T follicular helper cell (primary cell): ENCODE results near the gene RBMS1.
"Not testable (repeated sequence)": the region's sequence is repeated elsewhere in the genome, so short reads cannot be mapped to it uniquely, and the experiment has no call there.

Source experiments
- DNase-seq: peaks from one replicate; pipeline ENCODE4 v3.0.0-alpha.2; 2020; ENCODE audit warnings: low read depth

The RBMS1 gene

GRCh38 chr2:160380611-160381010 is 113.0 kb downstream of the RBMS1 start:
- DNase-seq = no peak

GRCh38 chr2:160380000-160380570 is 113.5 kb downstream of the RBMS1 start:
- no peak for DNase-seq

- DNase-seq = no peak
Observed at GRCh38 chr2:160379399-160379798, 114.2 kb downstream of the RBMS1 start.

DNA sequence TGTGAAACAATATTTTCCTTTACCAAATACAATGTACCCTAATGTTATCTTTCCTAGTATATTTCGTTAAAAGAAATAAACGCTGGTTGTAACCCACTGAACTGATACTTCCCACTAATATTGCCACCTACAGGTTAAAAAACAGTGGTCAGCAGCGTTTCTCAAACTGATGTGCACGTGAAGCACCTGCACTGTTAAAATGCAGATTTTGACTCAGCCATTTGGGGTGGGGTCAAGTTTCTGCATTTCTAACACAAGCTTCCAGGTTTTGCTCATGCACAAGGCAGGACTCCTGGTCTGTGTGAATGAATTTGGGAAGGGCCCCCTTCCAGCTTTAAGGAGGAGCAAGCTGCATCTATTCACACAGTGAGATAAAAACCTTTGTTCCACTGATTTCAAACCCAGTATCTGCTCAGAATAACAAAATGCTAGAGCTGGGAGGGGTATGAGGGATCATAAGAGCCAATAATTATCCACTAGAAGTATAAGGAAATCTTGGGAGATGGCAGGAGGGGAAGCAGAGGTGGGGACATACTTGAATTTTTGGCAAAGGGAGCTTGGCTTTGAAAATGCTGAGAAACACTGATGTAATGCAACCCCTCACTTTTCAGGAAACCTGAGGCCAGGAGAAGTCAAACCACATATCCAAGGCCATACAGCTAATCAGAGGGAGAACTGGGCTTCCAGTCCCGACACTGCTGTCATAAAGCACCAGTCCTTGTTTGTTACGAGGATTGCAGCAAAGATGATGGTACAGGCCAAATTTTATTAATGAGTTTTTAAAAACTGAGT is 116.2 kb downstream of the RBMS1 start:
- no peak for DNase-seq

DNA sequence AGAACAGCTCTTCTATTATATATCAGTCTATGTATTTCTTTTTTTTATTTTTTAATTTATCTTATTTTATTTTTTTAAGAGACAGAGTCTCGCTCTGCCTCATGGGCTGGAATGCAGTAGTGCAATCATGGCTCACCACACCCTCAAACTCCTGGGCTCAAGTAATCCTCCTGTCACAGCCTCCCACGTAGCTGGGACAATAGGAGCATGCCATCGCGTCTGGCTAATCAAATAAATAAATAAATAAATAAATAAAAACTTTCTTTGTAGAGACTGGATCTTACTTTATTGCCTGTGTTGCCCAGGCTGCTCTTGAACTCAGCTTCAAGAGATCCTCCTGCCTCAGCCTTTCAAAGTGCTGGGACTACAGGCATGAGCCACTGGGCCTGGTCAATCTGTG is 117.0 kb downstream of the RBMS1 start:
- no peak for DNase-seq

DNA sequence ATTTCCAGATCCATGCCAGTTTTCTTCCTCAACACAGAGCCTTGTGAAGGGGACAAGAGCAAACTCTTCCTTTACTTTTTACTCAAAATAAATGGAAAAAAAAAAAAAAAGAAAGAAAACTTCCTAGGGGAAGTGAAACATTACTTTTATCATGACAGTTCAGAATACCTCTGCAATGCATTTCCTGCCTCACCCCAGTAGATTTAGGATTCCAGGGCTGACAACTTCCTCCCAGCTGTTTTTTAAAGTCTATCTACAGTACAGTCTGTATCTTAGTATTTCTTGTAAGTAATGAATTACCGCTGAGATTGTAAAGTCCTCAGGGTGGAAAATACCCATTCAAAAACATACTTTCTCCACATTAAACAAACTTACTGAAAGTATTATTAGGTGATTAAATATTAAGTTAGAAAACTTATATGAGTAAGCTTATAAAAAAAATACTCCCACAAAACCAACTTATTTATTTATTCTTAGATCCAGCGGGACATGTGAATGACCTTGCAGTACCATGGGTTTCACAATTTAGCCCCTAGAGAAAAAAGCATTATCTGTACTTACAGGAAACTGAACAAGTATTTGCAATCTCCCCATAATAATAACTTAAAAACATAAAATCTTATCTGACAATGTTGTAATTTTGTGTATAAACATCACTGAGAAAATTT is 117.7 kb downstream of the RBMS1 start:
- DNase-seq = no peak

DNA sequence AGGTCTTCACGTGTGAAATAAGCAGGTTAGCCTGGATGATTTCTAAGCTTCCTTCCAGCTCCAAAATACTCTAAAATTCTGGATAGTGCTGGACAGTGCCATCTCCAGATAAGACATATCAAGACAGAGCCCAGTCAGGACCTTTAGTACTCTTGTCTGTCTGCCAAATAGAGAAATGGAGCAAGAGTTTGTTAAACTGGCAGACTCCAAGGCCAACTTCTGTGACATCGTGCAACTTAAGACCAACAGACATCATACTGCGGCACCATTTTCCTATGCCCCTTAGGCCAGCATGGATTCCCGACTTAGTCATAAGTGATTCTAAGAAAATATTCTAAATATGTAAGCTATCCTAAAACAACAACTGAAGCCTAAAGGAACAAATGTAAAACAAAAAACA is 118.6 kb downstream of the RBMS1 start:
- no peak for DNase-seq

GRCh38 chr2:160373666-160374065 is 119.9 kb downstream of the RBMS1 start:
- DNase-seq = no peak

DNA sequence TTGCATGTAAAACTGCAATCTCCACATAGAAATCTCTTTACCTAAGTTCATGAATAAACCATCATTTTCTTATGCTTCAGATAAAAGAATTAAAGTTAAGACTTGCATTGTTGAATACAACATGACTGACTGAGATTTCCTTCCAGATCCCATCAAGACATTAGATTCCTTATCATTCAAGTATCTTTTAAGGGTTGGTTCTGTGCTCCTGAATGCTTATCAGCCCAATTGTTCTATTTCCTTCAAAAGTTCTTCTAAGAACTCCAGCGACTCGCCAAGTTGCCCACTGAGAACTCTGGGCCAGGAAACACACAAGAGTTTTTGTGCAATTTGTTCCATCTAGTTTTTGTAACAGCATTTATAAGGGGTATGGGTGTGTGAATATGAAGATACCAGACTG is 120.3 kb downstream of the RBMS1 start:
- DNase-seq = no peak

DNA sequence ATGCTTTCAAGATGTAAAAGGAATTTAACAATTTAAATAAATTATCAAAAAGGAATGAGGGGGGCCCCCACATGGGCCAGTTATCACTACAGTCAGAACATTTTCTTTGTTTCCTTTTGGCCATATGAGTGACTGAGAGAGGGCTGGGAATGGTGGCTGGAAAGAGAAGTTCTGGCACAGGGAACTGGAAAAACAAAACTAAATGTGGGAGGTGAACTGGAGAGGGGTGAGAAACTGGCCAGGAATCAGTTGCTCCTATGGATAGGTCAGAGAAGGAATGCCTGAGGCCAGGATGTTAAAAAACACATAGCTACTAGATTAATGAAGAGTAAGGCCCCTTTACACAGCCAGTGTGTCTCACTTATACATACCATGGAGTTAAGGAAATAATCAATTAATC is 121.0 kb downstream of the RBMS1 start:
- DNase-seq = no peak

GRCh38 chr2:160372010-160372356 is 121.6 kb downstream of the RBMS1 start:
- DNase-seq = no peak

GRCh38 chr2:160371251-160372009 is 122.2 kb downstream of the RBMS1 start:
- no peak for DNase-seq

- DNase-seq = no peak
Observed at GRCh38 chr2:160368988-160369930, 124.3 kb downstream of the RBMS1 start.

DNA sequence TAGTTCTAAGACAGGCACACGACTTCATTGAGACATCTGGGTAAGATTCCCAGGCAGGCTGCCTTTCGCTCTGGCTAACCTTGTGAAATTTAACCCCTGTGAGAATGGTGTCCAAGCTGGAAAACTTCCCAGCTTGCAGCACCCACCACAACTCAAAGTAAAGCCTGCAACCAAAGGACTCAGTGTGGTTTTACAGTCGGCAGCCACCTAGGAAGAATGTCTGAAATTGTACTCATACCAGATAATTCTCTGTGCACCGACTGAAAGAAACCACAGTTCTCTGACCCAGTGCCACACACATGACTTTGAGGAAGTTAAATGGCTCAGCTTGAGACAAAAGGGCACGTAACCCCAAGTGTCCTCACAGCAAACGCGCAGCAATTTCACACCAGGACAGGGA is 125.7 kb downstream of the RBMS1 start:
- DNase-seq = no peak

DNA sequence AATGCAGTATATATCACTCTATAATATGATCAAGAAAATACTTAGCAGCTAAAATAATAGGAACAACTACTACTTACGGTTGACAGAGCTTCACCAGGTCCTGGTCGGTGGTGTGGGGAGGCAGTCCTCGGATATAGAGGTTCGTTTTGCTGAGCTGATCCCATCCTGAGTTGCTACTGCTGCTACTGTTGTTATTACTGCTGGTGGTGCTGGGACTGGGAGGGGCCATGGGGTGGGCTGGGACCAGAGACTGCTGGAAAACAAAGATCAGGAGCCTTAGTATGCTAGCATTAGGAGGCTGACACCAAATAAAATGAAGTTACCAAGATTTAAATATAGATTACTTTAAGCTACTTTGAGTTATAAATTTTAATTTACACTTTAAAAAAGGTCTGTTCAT is 126.5 kb downstream of the RBMS1 start:
- not testable (repeated sequence) for DNase-seq

DNA sequence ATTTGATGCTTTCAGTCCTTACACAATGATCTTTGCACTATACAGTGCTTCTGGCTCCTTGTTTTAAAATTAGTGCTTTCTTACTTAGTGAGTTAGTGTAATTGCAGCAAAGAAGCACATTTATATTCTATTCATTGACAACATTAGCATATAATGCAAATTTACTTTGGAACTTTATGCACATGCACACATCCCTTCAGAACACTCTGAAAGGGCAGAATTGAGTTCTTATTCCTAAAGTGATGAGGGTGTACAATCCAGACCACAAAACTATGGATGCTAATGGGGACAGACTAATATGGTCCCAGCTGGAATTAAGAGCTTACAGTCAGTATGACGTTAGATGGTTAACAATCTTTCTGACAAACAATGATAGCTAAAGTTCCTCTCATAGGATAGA is 127.1 kb downstream of the RBMS1 start:
- DNase-seq = no peak

DNA sequence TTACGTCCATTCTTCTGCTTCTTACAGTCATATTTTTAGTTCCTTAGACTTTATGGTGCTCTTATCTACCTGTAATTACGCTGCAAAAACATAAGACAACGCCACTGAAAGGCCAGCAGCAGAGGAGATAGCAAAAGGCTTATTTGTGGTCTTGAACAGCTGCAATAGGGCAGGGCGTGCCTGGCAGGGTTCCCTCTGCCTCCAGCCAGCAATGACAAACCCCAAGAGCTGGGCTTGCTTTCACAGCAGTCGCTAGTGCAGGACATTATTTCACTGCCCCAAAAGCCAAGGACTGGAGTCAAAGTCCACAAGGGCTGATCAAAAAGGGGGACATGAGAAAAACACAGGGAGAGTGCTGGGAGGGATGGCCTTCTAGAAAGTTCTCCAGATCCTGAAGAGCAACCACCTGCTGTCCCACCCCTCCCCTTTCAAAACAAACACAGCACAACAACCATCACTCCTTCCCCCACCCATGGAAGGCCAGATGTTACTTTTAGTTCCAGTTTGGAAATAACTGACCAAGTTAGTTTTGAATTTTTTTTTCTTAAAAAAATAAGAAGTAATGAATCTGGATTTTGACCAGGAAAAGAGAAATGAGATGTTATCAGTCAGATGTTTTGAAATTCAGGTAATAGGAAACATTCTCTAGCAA is 127.8 kb downstream of the RBMS1 start:
- no peak for DNase-seq

GRCh38 chr2:160364364-160364763 is 129.2 kb downstream of the RBMS1 start:
- DNase-seq = no peak

- no peak for DNase-seq
Observed at GRCh38 chr2:160363961-160364360, 129.6 kb downstream of the RBMS1 start.

DNA sequence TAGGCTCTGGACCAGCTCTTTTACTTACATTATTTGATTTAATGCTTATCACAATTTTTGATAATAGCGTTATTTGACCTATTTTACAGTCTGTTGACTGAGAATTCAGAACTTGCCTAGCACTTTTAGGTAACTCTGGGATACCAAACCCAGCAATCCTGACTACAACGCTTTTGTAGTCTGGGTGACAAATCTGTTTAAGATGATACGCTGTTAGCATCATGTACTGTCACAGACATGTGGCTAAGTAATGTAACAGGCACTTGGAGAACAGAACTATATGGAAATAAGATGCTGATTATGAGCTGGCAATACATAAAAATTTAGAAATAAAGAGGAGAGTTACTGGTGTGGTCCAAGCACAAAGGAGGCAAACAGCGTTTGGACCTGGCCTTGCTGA is 130.6 kb downstream of the RBMS1 start:
- DNase-seq = no peak

GRCh38 chr2:160362541-160362940 is 131.1 kb downstream of the RBMS1 start:
- no peak for DNase-seq
